Mesenteric fat pad (tissue), 1 donor: ENCODE measurements around the gene MOB3C. TPM values are rescaled to one million over a fixed set of nuclear protein-coding genes. Genes with fewer than 3 reads are reported as not detected.

Experiments used
- DNase-seq: peaks from one replicate; pipeline ENCODE4 v3.0.0-alpha.2; 2020; ENCODE audit warnings: low spot score
- total RNA-seq: library from RNA; stranded (reverse); fragmentation: NEBNext Ultra II Directional; extraction: Animal tissue kit (Norgen Biotek cat#: 25700); gene quantifications from one replicate; pipeline ENCODE4 v1.2.1, GENCODE V29; 2021
- donor health status: DM: yes; HTN: yes; CAD: no.

MOB3C gene
- total RNA-seq, 1 donor from 2014 or later = 44.6 TPM

GRCh38 chr1:46607345-46608130, 9.1 kb downstream of the MOB3C start:
- no peak for DNase-seq

- no peak for DNase-seq
These were observed 10.2 kb downstream of the MOB3C start for GRCh38 chr1:46606255-46606965.

GRCh38 chr1:46605232-46605631, 11.4 kb downstream of the MOB3C start:
- DNase-seq = no peak

GRCh38 chr1:46603858-46604549, 12.6 kb downstream of the MOB3C start, which contains the start of gene MKNK1:
Gene MKNK1, minus strand, starts transcription at chr1:46604268. Its CDS starts 20,941 bp downstream, at chr1:46583327.
- DNase-seq = peak; percentile 98

- DNase-seq = no peak
These were observed 13.1 kb downstream of the MOB3C start for GRCh38 chr1:46603481-46603857.

- DNase-seq = no peak
These were observed 15.2 kb downstream of the MOB3C start for GRCh38 chr1:46601257-46602007.

- no peak for DNase-seq
These were observed 17.3 kb downstream of the MOB3C start for GRCh38 chr1:46599059-46599970.

- DNase-seq = no peak
These were observed 19.8 kb downstream of the MOB3C start for GRCh38 chr1:46596846-46597245.

- no peak for DNase-seq
These were observed 20.6 kb downstream of the MOB3C start for GRCh38 chr1:46596036-46596435.

GRCh38 chr1:46595127-46595526, 21.5 kb downstream of the MOB3C start:
- DNase-seq = no peak

- DNase-seq = no peak
These were observed 22.5 kb downstream of the MOB3C start for GRCh38 chr1:46594063-46594462.

GRCh38 chr1:46592823-46593222, 23.8 kb downstream of the MOB3C start:
- no peak for DNase-seq

- DNase-seq = no peak
These were observed 27.1 kb downstream of the MOB3C start for GRCh38 chr1:46589529-46589928.

GRCh38 chr1:46587069-46587468, 29.5 kb downstream of the MOB3C start:
- no peak for DNase-seq

GRCh38 chr1:46585312-46585938, 31.2 kb downstream of the MOB3C start:
- DNase-seq = no peak

GRCh38 chr1:46583494-46583893, 33.1 kb downstream of the MOB3C start:
- no peak for DNase-seq

- no peak for DNase-seq
These were observed 33.6 kb downstream of the MOB3C start for GRCh38 chr1:46582972-46583371.

- DNase-seq = no peak
These were observed 34.7 kb downstream of the MOB3C start for GRCh38 chr1:46581681-46582455.
